Osteoblast (primary cell): Measurements from ENCODE around the gene TCTA. TPM values are rescaled to one million over a fixed set of nuclear protein-coding genes. Genes with fewer than 3 reads are reported as not detected.

Experiments used
- DNase-seq: peaks from one replicate; pipeline ENCODE4 v3.0.0; 2011; ENCODE audit warnings: low spot score, mixed read lengths; ENCODE audit not compliant: insufficient read length; ENCODE audit errors: missing footprints
- H2AFZ ChIP-seq: 2 replicates; pipeline ENCODE4 v1.6.0; 2011; ENCODE audit warnings: mild to moderate bottlenecking, low read length
- H3K27ac ChIP-seq: 2 replicates; pipeline ENCODE4 v1.5.1; 2011; ENCODE audit warnings: mild to moderate bottlenecking, low read depth, low read length, moderate library complexity
- H3K27me3 ChIP-seq: 2 replicates; pipeline ENCODE4 v1.6.0; 2012; ENCODE audit warnings: mild to moderate bottlenecking, control low read depth, inconsistent platforms, low read length, moderate library complexity; ENCODE audit not compliant: insufficient read depth
- H3K36me3 ChIP-seq: 2 replicates; pipeline ENCODE4 v1.5.1; 2011; ENCODE audit warnings: mild to moderate bottlenecking, low read length, control low read depth, moderate library complexity; ENCODE audit not compliant: insufficient read depth
- H3K4me1 ChIP-seq: 2 replicates; pipeline ENCODE4 v1.5.1; 2011; ENCODE audit warnings: mild to moderate bottlenecking, low read length, control low read depth, moderate library complexity; ENCODE audit not compliant: insufficient read depth
- H3K4me2 ChIP-seq: 2 replicates; pipeline ENCODE4 v1.6.0; 2011; ENCODE audit warnings: mild to moderate bottlenecking, low read length; ENCODE audit not compliant: insufficient read depth
- H3K4me3 ChIP-seq: fragments of 200-600 bp; sonication (generic); 3 replicates; pipeline ENCODE4 v1.5.1; 2012; ENCODE audit warnings: mild to moderate bottlenecking, low read length, inconsistent platforms; ENCODE audit not compliant: insufficient read depth
- H3K79me2 ChIP-seq: 2 replicates; pipeline ENCODE4 v1.6.0; 2012; ENCODE audit warnings: mild to moderate bottlenecking, low read length, control low read depth, inconsistent platforms; ENCODE audit not compliant: insufficient read depth
- H3K9me3 ChIP-seq: 2 replicates; pipeline ENCODE4 v1.5.1; 2011; ENCODE audit warnings: low read depth, low read length, control low read depth
- H4K20me1 ChIP-seq: 2 replicates; pipeline ENCODE4 v1.6.0; 2012; ENCODE audit warnings: mild to moderate bottlenecking, low read length, control low read depth; ENCODE audit not compliant: insufficient read depth
- total RNA-seq: library from RNA; depleted of rRNA; stranded (reverse); fragments of >200 nt; gene quantifications from 2 replicates; pipeline ENCODE4 v1.2.3, GENCODE V29; 2012
- TF ChIP-seq, protein P1 (sequence below): IDR thresholded peaks from 2 replicates; pipeline ENCODE4 v1.5.1; 2011; ENCODE audit warnings: mild to moderate bottlenecking, low read depth, low read length, moderate library complexity; ENCODE audit errors: extremely low read depth

Gene TCTA
- total RNA-seq, 1 donor: 35.8 TPM

- Histone ChIP-seq H3K79me2 (peaks cover 96% of the 10 kb centered on the region), H3K4me3 (no peak overlapping the region), H4K20me1 (peaks cover 62% of the 10 kb centered on the region), H3K27me3 (no peaks in the 10 kb centered on the region), H3K36me3 (peaks cover 35% of the 10 kb centered on the region), H3K27ac (peak overlapping the region; percentile 76), H3K9me3 (no peaks in the 10 kb centered on the region), H3K4me1 (peaks cover 20% of the 10 kb centered on the region), H2AFZ (no peak overlapping the region), H3K4me2 (peak overlapping the region; percentile 3)
- DNase-seq: no peak
- TF ChIP-seq, protein P1, sequence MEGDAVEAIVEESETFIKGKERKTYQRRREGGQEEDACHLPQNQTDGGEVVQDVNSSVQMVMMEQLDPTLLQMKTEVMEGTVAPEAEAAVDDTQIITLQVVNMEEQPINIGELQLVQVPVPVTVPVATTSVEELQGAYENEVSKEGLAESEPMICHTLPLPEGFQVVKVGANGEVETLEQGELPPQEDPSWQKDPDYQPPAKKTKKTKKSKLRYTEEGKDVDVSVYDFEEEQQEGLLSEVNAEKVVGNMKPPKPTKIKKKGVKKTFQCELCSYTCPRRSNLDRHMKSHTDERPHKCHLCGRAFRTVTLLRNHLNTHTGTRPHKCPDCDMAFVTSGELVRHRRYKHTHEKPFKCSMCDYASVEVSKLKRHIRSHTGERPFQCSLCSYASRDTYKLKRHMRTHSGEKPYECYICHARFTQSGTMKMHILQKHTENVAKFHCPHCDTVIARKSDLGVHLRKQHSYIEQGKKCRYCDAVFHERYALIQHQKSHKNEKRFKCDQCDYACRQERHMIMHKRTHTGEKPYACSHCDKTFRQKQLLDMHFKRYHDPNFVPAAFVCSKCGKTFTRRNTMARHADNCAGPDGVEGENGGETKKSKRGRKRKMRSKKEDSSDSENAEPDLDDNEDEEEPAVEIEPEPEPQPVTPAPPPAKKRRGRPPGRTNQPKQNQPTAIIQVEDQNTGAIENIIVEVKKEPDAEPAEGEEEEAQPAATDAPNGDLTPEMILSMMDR: no peak
Measured at GRCh38 chr3:49377483-49377882, 34.7 kb upstream of the TCTA start.

DNA sequence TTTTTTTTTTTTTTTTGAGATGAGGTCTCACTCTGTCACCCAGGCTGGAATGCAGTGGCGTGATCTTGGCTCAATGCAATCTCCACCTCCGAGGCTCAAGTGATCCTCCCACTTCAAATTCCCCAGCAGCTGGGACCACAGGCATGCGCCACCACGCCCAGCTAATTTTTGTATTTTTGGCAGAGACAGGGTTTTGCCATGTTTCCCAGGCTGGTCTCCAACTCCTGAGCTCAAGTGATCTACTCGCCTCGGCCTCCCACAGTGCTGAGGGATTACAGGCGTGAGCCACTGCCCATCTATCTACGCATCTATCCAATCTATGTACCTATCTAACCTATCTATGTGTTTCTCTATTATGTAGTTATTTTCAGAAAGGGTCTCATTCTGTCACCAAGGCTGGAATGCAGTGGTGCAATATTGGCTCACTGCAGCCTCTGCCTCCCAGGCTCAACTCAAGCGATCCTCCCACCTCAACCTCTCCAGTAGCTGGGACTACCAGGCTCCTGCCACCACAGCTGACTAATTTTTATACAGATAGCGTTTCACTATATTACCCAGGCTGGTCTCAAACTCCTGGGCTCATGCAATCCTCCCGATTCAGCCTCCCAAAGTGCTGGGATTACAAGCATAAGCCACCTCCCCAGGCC lies 33.9 kb upstream of the TCTA start:
- H4K20me1 ChIP-seq: peaks cover 64% of the 10 kb centered on the region

GRCh38 chr3:49383387-49383786 lies 28.8 kb upstream of the TCTA start:
- Histone ChIP-seq H3K27me3 (no peaks in the 10 kb centered on the region), H2AFZ (no peak overlapping the region), H3K27ac (no peak overlapping the region), H3K79me2 (peaks cover 97% of the 10 kb centered on the region), H4K20me1 (peaks cover 68% of the 10 kb centered on the region), H3K4me2 (no peak overlapping the region), H3K4me3 (no peak overlapping the region), H3K4me1 (peaks cover 26% of the 10 kb centered on the region), H3K9me3 (no peaks in the 10 kb centered on the region), H3K36me3 (peaks cover 3% of the 10 kb centered on the region)
- TF ChIP-seq, protein P1: no peak
- no peak for DNase-seq

More for the DNA sequence above, 33.9 kb upstream of the TCTA start:
- TF ChIP-seq, protein P1: no peak
- Histone ChIP-seq H3K36me3 (peaks cover 26% of the 10 kb centered on the region), H3K79me2 (peaks cover 96% of the 10 kb centered on the region), H3K4me2 (peak overlapping the region; percentile 44), H3K4me1 (peaks cover 20% of the 10 kb centered on the region), H2AFZ (no peak overlapping the region), H3K27ac (peak overlapping the region; percentile 81), H3K4me3 (no peak overlapping the region), H3K9me3 (no peaks in the 10 kb centered on the region), H3K27me3 (no peaks in the 10 kb centered on the region)
- DNase-seq: no peak

- Histone ChIP-seq H3K4me3 (no peak overlapping the region), H3K4me1 (peaks cover 12% of the 10 kb centered on the region), H4K20me1 (peaks cover 72% of the 10 kb centered on the region), H3K27ac (no peak overlapping the region), H3K4me2 (no peak overlapping the region), H3K9me3 (no peaks in the 10 kb centered on the region), H3K27me3 (no peaks in the 10 kb centered on the region), H3K79me2 (peaks cover 97% of the 10 kb centered on the region), H2AFZ (no peak overlapping the region), H3K36me3 (peaks cover 7% of the 10 kb centered on the region)
- TF ChIP-seq, protein P1: no peak
- DNase-seq: no peak
Measured at GRCh38 chr3:49385617-49386016, 26.6 kb upstream of the TCTA start.
